HepG2 (cell line): ENCODE data around the gene BCAR3. TPM values are rescaled to one million over a fixed set of nuclear protein-coding genes. Genes with fewer than 3 reads are reported as not detected.
A peak's percentile ranks its signal among the peaks of the same experiment; 100 is the strongest.

ENCODE experiments used
- ARID5B ChIP-seq: IDR thresholded peaks from 2 replicates; pipeline ENCODE4 v1.4.0; 2020; ENCODE audit warnings: mild to moderate bottlenecking, missing genetic modification reagents
- EP300 ChIP-seq, 3 experiments: sonication (generic) in 1 of 3; formaldehyde crosslinking in 1 of 3; IDR thresholded peaks; 2 replicates each; pipeline versions ENCODE4 v1.5.1 to v1.6.1; 2011 to 2020; ENCODE audit warnings: low read depth in 2 of 3, low read length in 2 of 3, borderline replicate concordance in 1 of 3, improper control_type of control experiment in 1 of 3, mild to moderate bottlenecking in 1 of 3, missing genetic modification reagents in 1 of 3, moderate library complexity in 1 of 3
- FIP1L1 ChIP-seq: fragments of 200-400 bp; formaldehyde crosslinking; IDR thresholded peaks from 2 replicates; pipeline ENCODE4 v1.6.1; 2018; ENCODE audit warnings: low read depth, mild to moderate bottlenecking, low read length, moderate library complexity, borderline replicate concordance; ENCODE audit not compliant: insufficient read depth
- HDAC2 ChIP-seq: sonication (generic); formaldehyde crosslinking; IDR thresholded peaks from 2 replicates; pipeline ENCODE4 v1.4.0; 2020; ENCODE audit warnings: missing genetic modification reagents
- MIER3 ChIP-seq: IDR thresholded peaks from 2 replicates; pipeline ENCODE4 v1.6.1; 2016; ENCODE audit warnings: missing compliant biosample characterization, borderline replicate concordance
- NONO ChIP-seq, 2 experiments: fragments of 450-650 bp in 1 of 2; sonication (generic) in 1 of 2; formaldehyde crosslinking in 1 of 2; IDR thresholded peaks in 1 of 2; conservative IDR thresholded peaks in 1 of 2; 2 replicates each; pipeline versions ENCODE4 v1.6.1 to v1.8.0; 2017 to 2022; ENCODE audit warnings: mild to moderate bottlenecking in 1 of 2, missing genetic modification reagents in 1 of 2, moderate library complexity in 1 of 2
- POGZ ChIP-seq: sonication (generic); formaldehyde crosslinking; IDR thresholded peaks from 2 replicates; pipeline ENCODE4 v1.4.0; 2020; ENCODE audit warnings: mild to moderate bottlenecking, missing genetic modification reagents
- RXRA ChIP-seq: sonication (generic); formaldehyde crosslinking; IDR thresholded peaks from 2 replicates; pipeline ENCODE4 v1.5.1; 2020; ENCODE audit warnings: missing genetic modification reagents
- SIX1 ChIP-seq: sonication (generic); formaldehyde crosslinking; IDR thresholded peaks from 2 replicates; pipeline ENCODE4 v1.4.0; 2020; ENCODE audit warnings: missing genetic modification reagents, borderline replicate concordance
- SMC3 ChIP-seq: IDR thresholded peaks from 2 replicates; pipeline ENCODE4 v1.6.1; 2011; ENCODE audit warnings: low read length, improper control_type of control experiment
- TERF1 ChIP-seq: sonication (generic); formaldehyde crosslinking; IDR thresholded peaks from 2 replicates; pipeline ENCODE4 v1.8.0; 2022; ENCODE audit warnings: mild to moderate bottlenecking, missing genetic modification reagents, moderate library complexity
- THAP7 ChIP-seq: sonication (generic); formaldehyde crosslinking; IDR thresholded peaks from 2 replicates; pipeline ENCODE4 v1.8.1; 2023; ENCODE audit warnings: mild to moderate bottlenecking, missing genetic modification reagents
- ZBTB7A ChIP-seq: sonication (generic); formaldehyde crosslinking; IDR thresholded peaks from 2 replicates; pipeline ENCODE4 v1.8.0; 2022; ENCODE audit warnings: mild to moderate bottlenecking, missing genetic modification reagents
- ZMAT5 ChIP-seq: sonication (generic); formaldehyde crosslinking; IDR thresholded peaks from 2 replicates; pipeline ENCODE4 v1.5.0; 2020; ENCODE audit warnings: mild to moderate bottlenecking, low read depth, missing genetic modification reagents, borderline replicate concordance
- ZNF644 ChIP-seq: IDR thresholded peaks from 2 replicates; pipeline ENCODE4 v1.6.1; 2016; ENCODE audit warnings: low read depth
- ZNF687 ChIP-seq: sonication (generic); formaldehyde crosslinking; IDR thresholded peaks from 2 replicates; pipeline ENCODE4 v1.5.1; 2020; ENCODE audit warnings: mild to moderate bottlenecking, missing genetic modification reagents, moderate library complexity
- ZSCAN29 ChIP-seq: sonication (generic); formaldehyde crosslinking; conservative IDR thresholded peaks from 2 replicates; pipeline ENCODE4 v1.4.0; 2020; ENCODE audit warnings: mild to moderate bottlenecking, missing genetic modification reagents
- polyA plus RNA-seq, 8 experiments: library from polyadenylated mRNA; depleted of rRNA in 3 of 8; stranded (reverse) in 7 of 8; unstranded in 1 of 8; fragments of >200 nt; fragmentation: Illumina TruSeq in 4 of 8; extraction: Trizol in 4 of 8; gene quantifications; 2 replicates each; pipeline versions ENCODE4 v1.2.1 to v1.2.3, GENCODE V29; 2011 to 2016; ENCODE audit warnings: low read depth in 4 of 8, missing spikeins in 1 of 8, mixed read lengths in 1 of 8; ENCODE audit not compliant: insufficient read depth in 1 of 8
- total RNA-seq, 5 experiments: library from RNA; depleted of rRNA; stranded (reverse); fragments of >200 nt; fragmentation: Illumina TruSeq; extraction: Trizol; gene quantifications; 2 replicates each; pipeline ENCODE4 v1.2.3, GENCODE V29; 2016; ENCODE audit warnings: low read depth in 1 of 5

Gene BCAR3
- total and polyA plus RNA-seq, 2 of the 13 experiments (the other 11 are each of a cell fraction or from before 2014, with no cell fraction given) = 3.6 to 4.8 TPM

GRCh38 chr1:93663208-93663614 is 18.4 kb downstream of the BCAR3 start (continued):
- TF ChIP-seq TERF1 (CRISPR knock-in tag) (no peak), EP300 (IDR thresholded peaks at IDR 0.05; ENCODE audit: low read depth in 2 of 2, low read length in 2 of 2) (peak in 1 of 2 experiments; percentile 78; a peak in 2 of 4 replicates), EP300 (CRISPR knock-in tag; IDR thresholded peaks at IDR 0.05; ENCODE audit: borderline replicate concordance) (no peak; the same call in 1 of the 2 replicates), FIP1L1 (no peak), RXRA (CRISPR knock-in tag) (peak; percentile 75; the same call in 1 of the 2 replicates), MIER3 (no peak), SMC3 (no peak), SIX1 (CRISPR knock-in tag) (peak; percentile 92), THAP7 (CRISPR knock-in tag) (no peak), POGZ (peak; percentile 50), NONO (IDR thresholded peaks at IDR 0.05) (no peak), NONO (CRISPR knock-in tag; conservative IDR thresholded peaks at IDR 0.05) (peak; percentile 57; the same call in 1 of the 2 replicates), ZBTB7A (CRISPR knock-in tag) (no peak), ZSCAN29 (0 out of 2 replicates have a peak, but pooled peaks have one; percentile 53), ZMAT5 (CRISPR knock-in tag) (no peak), ZNF644 (0 out of 2 replicates have a peak, but pooled peaks have one; percentile 8), ZNF687 (CRISPR knock-in tag) (no peak), HDAC2 (peak; percentile 41; the same call in 1 of the 2 replicates), ARID5B (CRISPR knock-in tag) (peak; percentile 65)
